Parathyroid adenoma (tissue), 2 donors: ENCODE measurements around the gene MFN2.

ENCODE experiments used
- H2AFZ ChIP-seq: fragments of 300-600 bp; sonication (generic); one replicate; pipeline ENCODE4 v1.7.0; 2017; ENCODE audit warnings: antibody characterized with exemption, mild to moderate bottlenecking
- H3K27ac ChIP-seq: fragments of 300-600 bp; sonication (generic); one replicate; pipeline ENCODE4 v1.7.0; 2017
- H3K27me3 ChIP-seq: fragments of 300-600 bp; sonication (generic); one replicate; pipeline ENCODE4 v1.7.0; 2017; ENCODE audit warnings: low read length; ENCODE audit not compliant: control insufficient read depth, insufficient read depth
- H3K36me3 ChIP-seq: fragments of 300-600 bp; sonication (generic); one replicate; pipeline ENCODE4 v1.7.0; 2017; ENCODE audit warnings: low read length; ENCODE audit not compliant: control insufficient read depth, insufficient read depth
- H3K4me1 ChIP-seq: fragments of 300-600 bp; sonication (generic); one replicate; pipeline ENCODE4 v1.7.0; 2017; ENCODE audit warnings: control low read depth
- H3K4me2 ChIP-seq: fragments of 300-600 bp; sonication (generic); one replicate; pipeline ENCODE4 v1.7.0; 2017; ENCODE audit warnings: low read length
- H3K4me3 ChIP-seq: fragments of 300-600 bp; sonication (generic); one replicate; pipeline ENCODE4 v1.7.0; 2017; ENCODE audit warnings: low read depth, low read length
- H3K79me2 ChIP-seq: fragments of 300-600 bp; sonication (generic); one replicate; pipeline ENCODE4 v1.7.0; 2017; ENCODE audit warnings: control low read depth
- H3K9ac ChIP-seq: fragments of 300-600 bp; sonication (generic); one replicate; pipeline ENCODE4 v1.7.0; 2017; ENCODE audit warnings: mild to moderate bottlenecking
- H3K9me3 ChIP-seq: fragments of 300-600 bp; sonication (generic); one replicate; pipeline ENCODE4 v1.7.0; 2017; ENCODE audit warnings: low read length; ENCODE audit not compliant: control insufficient read depth
- TF ChIP-seq, protein P1 (sequence below): fragments of 300-600 bp; sonication (generic); IDR thresholded peaks from one replicate; pipeline ENCODE4 v1.7.0; 2017; ENCODE audit warnings: antibody characterized with exemption, mild to moderate bottlenecking
- donor health status: primary hyperparathyroidism.

The MFN2 gene

GRCh38 chr1:12015001-12015491 is 34.8 kb downstream of the MFN2 start:
- Histone ChIP-seq H3K9me3 (no peaks in the 10 kb centered on the region), H3K9ac (no peak overlapping the region), H3K27me3 (no peaks in the 10 kb centered on the region), H2AFZ (no peak overlapping the region), H3K36me3 (no peaks in the 10 kb centered on the region), H3K27ac (peak overlapping the region; percentile 78), H3K79me2 (no peaks in the 10 kb centered on the region), H3K4me1 (peaks cover 13% of the 10 kb centered on the region), H3K4me3 (peak overlapping the region; percentile 29), H3K4me2 (peak overlapping the region; percentile 28)
- TF ChIP-seq, protein P1, sequence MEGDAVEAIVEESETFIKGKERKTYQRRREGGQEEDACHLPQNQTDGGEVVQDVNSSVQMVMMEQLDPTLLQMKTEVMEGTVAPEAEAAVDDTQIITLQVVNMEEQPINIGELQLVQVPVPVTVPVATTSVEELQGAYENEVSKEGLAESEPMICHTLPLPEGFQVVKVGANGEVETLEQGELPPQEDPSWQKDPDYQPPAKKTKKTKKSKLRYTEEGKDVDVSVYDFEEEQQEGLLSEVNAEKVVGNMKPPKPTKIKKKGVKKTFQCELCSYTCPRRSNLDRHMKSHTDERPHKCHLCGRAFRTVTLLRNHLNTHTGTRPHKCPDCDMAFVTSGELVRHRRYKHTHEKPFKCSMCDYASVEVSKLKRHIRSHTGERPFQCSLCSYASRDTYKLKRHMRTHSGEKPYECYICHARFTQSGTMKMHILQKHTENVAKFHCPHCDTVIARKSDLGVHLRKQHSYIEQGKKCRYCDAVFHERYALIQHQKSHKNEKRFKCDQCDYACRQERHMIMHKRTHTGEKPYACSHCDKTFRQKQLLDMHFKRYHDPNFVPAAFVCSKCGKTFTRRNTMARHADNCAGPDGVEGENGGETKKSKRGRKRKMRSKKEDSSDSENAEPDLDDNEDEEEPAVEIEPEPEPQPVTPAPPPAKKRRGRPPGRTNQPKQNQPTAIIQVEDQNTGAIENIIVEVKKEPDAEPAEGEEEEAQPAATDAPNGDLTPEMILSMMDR = no peak

DNA sequence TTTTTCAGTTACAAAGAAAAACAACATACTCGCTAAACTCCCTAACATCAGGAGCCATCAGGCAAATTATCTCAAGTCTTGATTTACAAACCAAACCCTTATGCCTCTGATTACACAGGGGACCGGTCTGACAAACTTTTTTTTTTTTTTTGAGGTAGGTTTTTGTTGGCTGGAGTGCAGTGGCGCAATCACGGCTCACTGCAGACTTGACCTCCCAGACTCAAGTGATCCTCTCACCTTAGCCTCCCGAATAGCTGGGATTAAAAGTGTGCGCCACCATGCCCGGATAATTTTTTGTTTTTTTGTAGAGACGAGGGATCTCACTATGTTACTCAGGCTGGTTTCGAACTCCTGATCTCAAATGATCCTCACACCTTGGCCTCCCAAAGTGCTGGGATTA is 35.3 kb downstream of the MFN2 start:
- peaks cover 13% of the 10 kb centered on the region for H3K4me1 ChIP-seq
- no peaks in the 10 kb centered on the region for H3K79me2 ChIP-seq
- peak overlapping the region; percentile 3 for H3K4me2 ChIP-seq
- TF ChIP-seq, protein P1 = no peak
- H3K27me3 ChIP-seq = no peaks in the 10 kb centered on the region
- no peak overlapping the region for H3K9ac ChIP-seq
- no peaks in the 10 kb centered on the region for H3K9me3 ChIP-seq
- no peaks in the 10 kb centered on the region for H3K36me3 ChIP-seq
- peak overlapping the region; percentile 78 for H3K27ac ChIP-seq
- H2AFZ ChIP-seq = no peak overlapping the region
- no peak overlapping the region for H3K4me3 ChIP-seq

DNA sequence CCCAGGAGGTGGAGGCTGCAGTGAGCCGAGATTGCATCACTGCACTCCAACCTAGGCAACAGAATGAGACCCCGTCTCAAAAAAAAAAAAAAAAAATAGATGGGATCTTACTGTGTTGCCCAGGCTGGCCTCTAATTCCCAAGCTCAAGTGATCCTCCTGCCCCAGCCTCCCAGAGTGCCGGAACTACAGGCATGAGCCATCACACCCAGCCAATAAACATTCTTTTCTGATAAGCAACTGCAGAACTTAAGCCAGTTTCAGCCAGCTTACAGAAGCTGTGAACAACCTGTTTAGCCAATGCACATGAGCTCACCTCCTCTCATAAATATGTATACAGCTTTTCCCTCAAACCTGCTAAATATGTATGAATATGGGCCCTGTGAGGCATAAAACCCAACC is 35.9 kb downstream of the MFN2 start:
- Histone ChIP-seq H3K4me1 (peaks cover 11% of the 10 kb centered on the region), H3K9ac (no peak overlapping the region), H3K9me3 (no peaks in the 10 kb centered on the region), H2AFZ (no peak overlapping the region), H3K27me3 (no peaks in the 10 kb centered on the region), H3K4me2 (no peak overlapping the region), H3K4me3 (no peak overlapping the region), H3K36me3 (no peaks in the 10 kb centered on the region), H3K27ac (no peak overlapping the region), H3K79me2 (no peaks in the 10 kb centered on the region)
- TF ChIP-seq, protein P1 = no peak

- no peak overlapping the region for H3K27ac ChIP-seq
- TF ChIP-seq, protein P1 = no peak
Observed at GRCh38 chr1:12019858-12020509, 39.7 kb downstream of the MFN2 start.

DNA sequence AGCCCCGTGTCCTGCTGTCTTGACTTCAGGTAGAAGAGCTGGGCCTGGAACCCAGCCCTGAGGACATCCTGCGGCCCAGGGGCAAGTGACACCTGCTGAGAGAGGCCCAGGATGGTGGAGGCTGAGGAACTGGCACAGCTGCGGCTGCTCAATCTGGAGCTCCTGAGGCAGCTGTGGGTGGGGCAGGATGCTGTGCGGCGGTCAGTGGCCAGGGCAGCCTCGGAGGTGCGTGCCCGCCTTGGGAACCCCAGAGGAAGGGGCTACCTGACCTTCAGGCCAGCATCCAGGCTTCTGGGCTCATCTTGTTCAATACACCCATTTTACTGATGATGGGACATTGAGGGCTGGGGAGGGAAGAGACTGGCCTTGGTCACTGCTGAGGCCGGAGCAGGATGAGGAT is 41.4 kb downstream of the MFN2 start:
- no peak overlapping the region for H3K27ac ChIP-seq
- no peaks in the 10 kb centered on the region for H3K27me3 ChIP-seq
- no peaks in the 10 kb centered on the region for H3K36me3 ChIP-seq
- no peak overlapping the region for H3K9ac ChIP-seq
- no peak overlapping the region for H3K4me3 ChIP-seq
- TF ChIP-seq, protein P1 = no peak
- H3K4me2 ChIP-seq = no peak overlapping the region
- H3K4me1 ChIP-seq = no peaks in the 10 kb centered on the region
- H2AFZ ChIP-seq = no peak overlapping the region
- H3K9me3 ChIP-seq = no peaks in the 10 kb centered on the region
- no peaks in the 10 kb centered on the region for H3K79me2 ChIP-seq

More at GRCh38 chr1:12019858-12020509, 39.7 kb downstream of the MFN2 start:
- peak overlapping the region; percentile 79 for H3K4me2 ChIP-seq
- H3K36me3 ChIP-seq = no peaks in the 10 kb centered on the region
- H3K4me3 ChIP-seq = peak overlapping the region; percentile 66
- H2AFZ ChIP-seq = peak overlapping the region; percentile 75
- H3K9ac ChIP-seq = peak overlapping the region; percentile 46
- no peaks in the 10 kb centered on the region for H3K4me1 ChIP-seq
- H3K27me3 ChIP-seq = no peaks in the 10 kb centered on the region
- no peaks in the 10 kb centered on the region for H3K79me2 ChIP-seq
- H3K9me3 ChIP-seq = no peaks in the 10 kb centered on the region
